ES-I3 (cell line): Measurements from ENCODE around the gene CD163L1.

Experiments used
- H3K36me3 ChIP-seq: 2 replicates; pipeline ENCODE4 v1.6.1; 2013; ENCODE audit warnings: mild to moderate bottlenecking, low read length, control low read depth, moderate library complexity; ENCODE audit not compliant: insufficient read depth
- H3K4me1 ChIP-seq: 2 replicates; pipeline ENCODE4 v1.6.1; 2013; ENCODE audit warnings: mild to moderate bottlenecking, control low read depth, low read length; ENCODE audit not compliant: insufficient read depth
- H3K9ac ChIP-seq: 2 replicates; pipeline ENCODE4 v1.6.1; 2013; ENCODE audit warnings: low read depth, mild to moderate bottlenecking, low read length, moderate library complexity
- H3K9me3 ChIP-seq: 2 replicates; pipeline ENCODE4 v1.6.1; 2013; ENCODE audit warnings: mild to moderate bottlenecking, low read length, moderate library complexity; ENCODE audit not compliant: control insufficient read depth, insufficient read depth

The CD163L1 gene

DNA sequence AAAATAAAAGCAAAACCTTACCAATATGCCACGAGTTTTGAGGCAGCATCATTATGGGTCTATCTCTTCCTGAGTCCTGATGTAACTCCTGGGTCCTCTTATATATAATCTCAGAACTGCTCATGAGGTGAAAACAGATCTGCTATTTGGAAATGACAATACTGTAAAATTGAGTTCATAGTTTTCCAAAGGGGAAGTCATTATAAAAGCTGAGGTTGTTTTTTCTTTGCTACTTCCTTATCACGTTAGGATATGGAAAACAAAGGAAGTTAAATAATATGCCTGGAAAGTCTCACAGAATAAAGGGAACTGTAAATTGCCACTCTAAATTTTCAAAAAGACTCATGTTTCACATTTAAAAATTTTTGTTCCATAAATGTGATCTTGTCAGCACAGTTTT, at the start of gene CD163L1:
Gene CD163L1 (minus strand): TSS at position 78 of the 400 bp plus-strand sequence. CDS start 26 bp downstream, at position 52.
- Histone ChIP-seq H3K9ac (no peak within 1 kb of the TSS), H3K9me3 (no peaks in the 10 kb centered on the region), H3K4me1 (no peaks in the 10 kb centered on the region), H3K36me3 (no peaks in the 10 kb centered on the region)

DNA sequence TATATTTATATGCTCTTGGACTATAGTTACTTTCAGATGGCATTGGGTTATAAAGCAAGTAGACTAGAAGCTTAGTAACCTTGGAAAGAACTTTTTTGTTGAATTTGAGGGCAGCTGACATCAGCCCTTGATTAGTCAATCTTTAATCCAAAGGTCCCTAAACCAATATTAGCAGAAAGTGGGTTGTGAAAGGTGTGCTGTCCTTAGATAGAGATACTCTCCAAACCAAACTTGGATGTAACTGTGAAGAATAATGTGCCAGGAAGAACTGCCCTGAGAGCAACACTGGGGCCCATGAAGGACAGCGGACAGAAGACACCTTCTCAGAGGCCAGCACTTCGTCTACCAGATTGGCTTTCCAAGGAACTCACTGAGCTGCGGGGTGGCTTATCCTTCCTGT, 49.1 kb upstream of the CD163L1 start:
- no peaks in the 10 kb centered on the region for H3K36me3 ChIP-seq
- no peak overlapping the region for H3K9ac ChIP-seq
- H3K4me1 ChIP-seq: peaks cover 9% of the 10 kb centered on the region; the same call in 1 of the 2 replicates
- H3K9me3 ChIP-seq: no peaks in the 10 kb centered on the region

DNA sequence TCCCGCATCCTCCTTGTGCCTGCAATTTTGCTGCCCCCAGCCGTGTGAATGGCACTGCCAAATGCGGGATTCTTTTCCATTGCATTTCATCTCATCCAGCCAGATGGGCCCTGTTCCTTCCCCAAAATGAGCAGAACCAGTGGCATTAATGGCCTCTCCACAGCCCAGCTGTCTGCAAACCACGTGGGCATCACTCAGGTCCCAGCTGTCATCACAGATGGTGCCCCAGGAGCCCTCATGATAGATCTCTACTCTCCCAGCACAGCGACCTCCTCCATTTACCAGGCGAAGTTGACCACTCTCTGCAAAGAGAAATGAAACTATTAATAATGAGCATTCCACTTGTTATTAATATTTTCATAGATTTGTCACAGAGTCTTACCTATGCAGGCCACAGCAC, 42.6 kb upstream of the CD163L1 start:
- Histone ChIP-seq H3K4me1 (no peaks in the 10 kb centered on the region), H3K9me3 (no peaks in the 10 kb centered on the region), H3K9ac (no peak overlapping the region), H3K36me3 (no peaks in the 10 kb centered on the region)

DNA sequence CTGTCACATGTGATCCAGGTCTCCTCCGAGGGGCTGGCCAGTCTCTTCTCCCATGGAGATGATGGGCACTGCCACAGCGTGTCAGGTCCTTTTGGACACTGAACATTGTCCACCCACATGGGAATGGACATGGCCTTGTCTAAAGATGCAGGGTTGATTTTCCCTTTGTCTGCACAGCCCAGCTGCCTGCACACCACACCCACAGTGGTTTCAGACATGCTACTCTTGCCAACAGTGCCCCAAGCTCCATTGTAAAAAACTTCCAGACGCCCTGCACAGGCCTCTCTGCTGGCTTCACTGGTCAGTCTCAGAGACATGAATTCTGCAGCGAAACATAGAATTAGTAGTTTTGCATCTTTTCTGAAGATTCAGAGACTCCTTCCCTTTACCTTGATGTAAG, 41.1 kb upstream of the CD163L1 start:
- H3K9me3 ChIP-seq: no peaks in the 10 kb centered on the region
- no peak overlapping the region for H3K9ac ChIP-seq
- H3K4me1 ChIP-seq: no peaks in the 10 kb centered on the region
- H3K36me3 ChIP-seq: no peaks in the 10 kb centered on the region

DNA sequence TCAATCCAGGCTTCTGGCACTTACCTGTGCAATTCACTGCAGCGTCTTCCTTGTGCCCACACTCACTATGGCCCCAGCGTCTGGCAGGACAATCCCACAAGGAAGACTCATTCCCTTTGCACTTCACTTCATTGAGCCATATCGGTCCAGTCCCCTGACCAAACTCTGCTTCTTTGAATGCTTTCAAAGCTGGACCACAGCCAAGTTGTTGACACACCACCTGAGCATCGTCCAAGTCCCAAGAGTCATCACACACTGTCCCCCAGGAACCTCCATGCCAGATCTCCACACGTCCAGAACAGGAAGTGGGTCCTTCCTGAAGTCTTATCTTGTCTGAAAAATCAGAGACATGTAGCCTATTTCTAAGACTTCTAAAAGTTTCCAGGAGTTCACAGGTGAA, 39.4 kb upstream of the CD163L1 start:
- no peaks in the 10 kb centered on the region for H3K36me3 ChIP-seq
- no peaks in the 10 kb centered on the region for H3K9me3 ChIP-seq
- no peak overlapping the region for H3K9ac ChIP-seq
- no peaks in the 10 kb centered on the region for H3K4me1 ChIP-seq

DNA sequence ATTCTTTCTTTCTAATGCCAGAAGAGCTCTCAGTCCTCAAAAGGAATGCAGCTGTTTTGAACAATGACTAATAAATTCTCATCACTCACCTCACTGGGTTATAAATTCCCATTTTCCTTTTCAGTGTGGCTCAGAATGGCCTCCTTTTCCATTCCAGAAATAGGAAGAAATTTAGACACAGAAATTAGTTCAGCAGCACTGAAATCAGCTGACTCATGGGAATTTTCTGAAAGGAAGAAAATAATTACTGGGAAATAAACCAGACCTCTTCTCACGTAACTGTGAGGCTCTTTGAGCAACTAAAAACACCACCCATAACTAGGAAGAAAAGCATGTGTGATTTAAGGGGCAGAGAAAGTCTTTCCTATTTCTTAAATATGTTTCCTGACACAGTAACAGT, 35.8 kb upstream of the CD163L1 start:
- no peaks in the 10 kb centered on the region for H3K9me3 ChIP-seq
- H3K4me1 ChIP-seq: no peaks in the 10 kb centered on the region
- H3K36me3 ChIP-seq: no peaks in the 10 kb centered on the region
- no peak overlapping the region for H3K9ac ChIP-seq

DNA sequence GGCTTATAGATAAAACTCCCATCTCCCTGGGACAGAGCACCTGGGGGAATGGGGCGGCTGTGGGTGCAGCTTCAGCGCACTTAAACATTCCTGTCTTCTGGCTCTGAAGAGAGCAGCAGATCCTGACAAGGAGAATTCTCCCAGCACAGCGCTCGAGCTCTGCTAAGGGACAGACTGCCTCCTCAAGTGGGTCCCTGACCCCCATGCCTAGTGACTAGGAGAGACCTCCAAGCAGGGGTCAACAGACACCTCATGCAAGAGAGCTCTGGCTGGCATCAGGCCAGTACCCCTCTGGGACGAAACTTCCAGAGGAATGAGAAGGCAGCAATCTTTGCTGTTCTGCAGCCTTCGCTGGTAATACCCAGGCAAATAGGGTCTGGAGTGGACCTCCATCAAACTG, 28.1 kb upstream of the CD163L1 start:
- H3K9ac ChIP-seq: no peak overlapping the region
- no peaks in the 10 kb centered on the region for H3K36me3 ChIP-seq
- no peaks in the 10 kb centered on the region for H3K4me1 ChIP-seq
- H3K9me3 ChIP-seq: no peaks in the 10 kb centered on the region; the same call in 1 of the 2 replicates

DNA sequence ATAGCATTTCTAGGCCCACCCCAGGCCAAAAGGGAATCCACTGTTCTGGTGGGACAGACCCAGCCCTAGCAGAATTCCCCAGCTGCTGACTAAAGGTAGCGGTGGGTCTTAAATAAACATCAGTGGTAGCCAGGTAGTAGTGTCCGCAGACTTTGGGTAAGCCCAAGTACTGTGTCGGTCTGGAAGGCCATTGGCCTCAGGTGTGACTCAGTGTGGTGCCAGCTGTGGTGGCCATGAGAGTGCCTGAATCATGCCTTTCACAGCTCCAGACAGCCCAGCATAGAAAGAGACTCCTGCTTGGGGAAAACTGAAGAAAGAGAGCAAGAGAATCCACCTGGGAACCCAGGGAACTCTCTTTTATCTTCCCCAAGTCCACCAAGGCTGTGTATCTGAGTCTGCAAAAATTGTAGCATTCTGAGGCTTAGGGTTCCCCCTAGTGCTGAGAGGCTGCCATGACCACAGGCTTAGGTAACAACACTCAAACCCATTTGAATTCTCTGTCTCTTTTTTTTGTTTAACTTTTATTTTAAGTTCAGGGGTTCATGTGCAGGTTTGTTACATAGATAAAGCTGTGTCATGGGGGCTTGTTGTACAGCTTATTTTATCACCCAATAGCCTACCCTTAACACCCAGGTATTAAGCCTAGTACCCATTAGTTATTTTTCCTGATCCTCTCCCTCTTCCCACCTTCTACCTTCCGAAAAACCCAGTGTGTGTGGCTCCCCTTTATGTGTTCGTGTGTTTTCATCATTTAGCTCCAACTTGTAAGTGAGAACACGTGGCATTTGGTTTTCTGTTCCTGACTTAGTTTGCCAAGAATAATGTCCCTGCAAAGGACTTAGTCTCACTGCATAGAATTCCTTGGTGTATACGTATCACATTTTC, 16.7 kb upstream of the CD163L1 start:
- no peak overlapping the region for H3K9ac ChIP-seq
- H3K4me1 ChIP-seq: no peaks in the 10 kb centered on the region
- H3K36me3 ChIP-seq: no peaks in the 10 kb centered on the region
- no peaks in the 10 kb centered on the region for H3K9me3 ChIP-seq

DNA sequence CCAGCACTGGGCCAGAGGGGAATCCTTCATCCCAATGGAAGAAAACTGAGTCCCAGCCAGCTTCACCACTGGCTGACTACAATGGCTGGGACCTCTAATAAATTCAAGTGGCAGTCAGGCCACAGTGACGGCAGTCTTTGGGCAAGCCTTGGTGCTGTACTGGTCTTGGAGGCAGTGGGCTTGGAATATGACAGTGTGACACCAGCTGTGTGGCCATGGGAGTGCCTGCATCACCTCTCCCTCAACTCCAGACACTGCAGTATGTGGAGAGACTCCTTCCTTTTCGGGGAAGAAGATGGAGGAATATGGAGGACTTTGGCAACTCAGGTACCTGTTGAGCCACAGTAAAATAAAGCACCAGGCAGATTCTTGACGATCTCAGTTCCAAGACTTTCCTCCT, 16.0 kb upstream of the CD163L1 start:
- Histone ChIP-seq H3K9me3 (no peaks in the 10 kb centered on the region), H3K4me1 (no peaks in the 10 kb centered on the region), H3K36me3 (no peaks in the 10 kb centered on the region), H3K9ac (no peak overlapping the region)

DNA sequence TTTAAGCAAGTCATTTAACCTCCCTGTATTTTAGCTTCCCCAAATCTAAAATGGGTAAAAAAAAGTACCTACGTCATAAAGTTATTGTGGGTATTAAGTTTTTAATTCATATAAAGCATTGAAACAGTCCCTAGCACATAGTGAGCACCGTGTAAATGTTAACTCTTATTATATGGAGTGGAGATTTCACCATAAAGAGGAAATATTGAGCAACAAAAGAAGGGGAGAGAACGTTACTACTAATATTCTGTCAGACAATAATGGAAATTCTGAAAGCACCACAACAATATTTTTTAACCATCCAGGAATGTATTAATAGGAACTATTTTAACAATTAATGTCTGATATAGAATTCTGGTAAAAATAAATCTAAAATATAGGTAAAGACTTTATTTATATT, 7.8 kb upstream of the CD163L1 start:
- H3K9me3 ChIP-seq: no peaks in the 10 kb centered on the region; the same call in 1 of the 2 replicates
- H3K36me3 ChIP-seq: no peaks in the 10 kb centered on the region
- no peak overlapping the region for H3K9ac ChIP-seq
- H3K4me1 ChIP-seq: no peaks in the 10 kb centered on the region

DNA sequence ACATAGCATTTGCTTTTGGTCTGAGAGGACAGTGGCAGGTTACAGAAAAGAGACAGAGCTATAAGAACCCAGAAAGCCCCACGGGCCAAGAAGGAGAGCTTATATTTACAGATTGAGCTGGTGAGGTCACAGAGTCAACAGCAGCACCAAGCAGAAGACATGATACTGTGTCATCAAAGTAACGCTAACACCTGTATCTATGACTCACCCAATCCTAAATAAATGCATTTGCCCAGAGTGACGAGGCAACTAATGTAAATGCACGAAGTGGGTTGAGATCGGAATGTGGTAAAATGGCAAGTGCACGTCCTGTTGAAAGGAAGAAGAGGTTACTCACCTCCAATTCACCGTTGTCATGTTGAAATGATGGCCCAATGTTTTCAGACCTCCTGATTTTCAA, 6.7 kb upstream of the CD163L1 start:
- no peaks in the 10 kb centered on the region for H3K36me3 ChIP-seq
- no peaks in the 10 kb centered on the region for H3K4me1 ChIP-seq
- no peak overlapping the region for H3K9ac ChIP-seq
- H3K9me3 ChIP-seq: no peaks in the 10 kb centered on the region; the same call in 1 of the 2 replicates

DNA sequence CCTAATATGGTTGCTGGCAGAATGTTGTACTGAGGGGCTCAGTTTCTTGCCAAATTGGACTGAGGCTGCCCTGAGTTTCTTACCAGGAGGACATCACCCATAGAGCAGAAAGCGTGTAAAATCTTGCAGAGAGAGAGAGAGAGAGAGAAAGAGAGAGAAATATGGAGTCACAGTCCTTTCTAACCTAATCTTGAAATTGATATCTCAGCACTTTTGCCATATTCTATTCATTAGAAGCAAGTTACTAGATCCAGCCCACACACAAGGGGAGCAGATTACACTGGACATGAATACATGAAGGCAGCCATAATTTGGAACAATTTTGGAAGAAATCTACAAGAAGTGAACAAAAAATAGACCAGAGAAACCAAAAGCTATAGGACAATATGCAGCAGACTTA, 4.1 kb upstream of the CD163L1 start:
- H3K9ac ChIP-seq: no peak overlapping the region
- H3K9me3 ChIP-seq: no peaks in the 10 kb centered on the region; the same call in 1 of the 2 replicates
- H3K36me3 ChIP-seq: no peaks in the 10 kb centered on the region
- H3K4me1 ChIP-seq: no peaks in the 10 kb centered on the region

DNA sequence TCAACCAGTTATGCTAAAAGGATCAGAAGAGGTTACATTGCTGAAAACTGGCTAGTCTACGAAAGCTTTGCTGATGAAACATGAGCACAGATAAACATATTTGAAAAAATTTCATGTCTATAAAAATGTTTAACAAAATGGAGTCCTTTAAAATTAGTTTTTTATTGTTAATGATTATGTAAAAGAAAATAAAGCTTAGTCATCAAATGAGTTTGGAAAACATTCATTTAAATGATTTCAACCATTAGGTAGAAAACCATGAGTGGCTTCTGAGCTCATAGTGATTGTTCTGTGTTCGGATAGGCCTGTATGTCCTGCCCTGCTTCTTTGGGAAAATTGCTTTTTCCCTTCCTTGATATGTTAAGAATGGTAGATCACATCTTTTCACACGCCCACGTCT, 584 bp upstream of the CD163L1 start:
- Histone ChIP-seq H3K9ac (no peak overlapping the region), H3K9me3 (no peaks in the 10 kb centered on the region), H3K36me3 (no peaks in the 10 kb centered on the region), H3K4me1 (no peaks in the 10 kb centered on the region)

DNA sequence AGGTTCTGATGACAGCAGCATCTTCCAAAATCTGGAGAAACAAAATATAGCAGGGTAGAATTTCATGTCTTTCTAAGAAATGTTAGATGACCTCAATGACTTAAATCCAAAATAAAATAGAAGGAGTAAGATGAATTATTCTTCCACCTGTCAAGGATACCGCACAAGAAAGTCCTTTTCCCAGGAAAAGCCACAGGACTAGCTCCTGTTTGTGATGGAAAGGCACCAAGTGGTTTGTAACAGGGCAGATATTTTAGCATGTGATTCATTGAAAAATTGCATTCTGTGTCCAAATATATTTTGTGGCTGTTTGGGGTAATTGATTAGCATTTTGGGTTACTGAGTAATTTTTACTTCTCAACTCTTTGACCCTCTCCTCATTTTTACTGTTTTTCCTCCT, 2.7 kb downstream of the CD163L1 start:
- H3K9me3 ChIP-seq: no peaks in the 10 kb centered on the region
- H3K36me3 ChIP-seq: no peaks in the 10 kb centered on the region
- H3K4me1 ChIP-seq: no peaks in the 10 kb centered on the region
- no peak overlapping the region for H3K9ac ChIP-seq
